Gastrocnemius medialis (tissue), 4 donors: ENCODE results near the gene C5.

Experiments
- CTCF ChIP-seq, 5 experiments: fragments of 450-650 bp in 3 of 5; fragments of 200-600 bp in 2 of 5; sonication (generic) in 2 of 5; IDR thresholded peaks in 4 of 5; conservative IDR thresholded peaks in 1 of 5; 1 replicate in 4 of 5; 2 replicates in 1 of 5; pipeline ENCODE4 v1.5.1; 2016 to 2019; ENCODE audit warnings: antibody characterized with exemption in 5 of 5, mild to moderate bottlenecking in 3 of 5, moderate library complexity in 3 of 5
- POLR2A ChIP-seq, 2 donors: fragments of 450-650 bp; IDR thresholded peaks; one replicate each; pipeline ENCODE4 v1.6.1; 2017; ENCODE audit warnings: antibody characterized with exemption in 2 of 2, mild to moderate bottlenecking in 2 of 2, moderate library complexity in 2 of 2

DNA sequence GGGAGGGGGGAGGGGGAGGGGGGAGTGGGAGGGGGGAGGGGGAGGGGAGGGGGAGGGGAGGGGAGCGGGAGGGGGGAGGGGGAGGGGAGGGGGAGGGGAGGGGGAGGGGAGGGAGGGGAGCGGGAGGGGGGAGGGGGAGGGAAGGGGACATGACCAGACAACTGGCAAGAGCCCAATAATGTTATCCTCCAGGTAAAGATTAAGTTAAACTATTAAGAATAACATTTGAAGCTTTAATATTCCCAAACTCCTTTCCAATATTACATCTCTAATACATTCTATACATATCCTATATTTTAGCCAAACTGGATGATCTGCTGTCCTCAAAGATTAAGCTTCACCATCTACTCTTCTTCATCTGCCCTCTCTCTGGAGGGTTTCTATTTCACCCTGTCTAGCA is 25.8 kb downstream of the C5 start:
- TF ChIP-seq CTCF (IDR thresholded peaks at IDR 0.05 in 4 of 5, conservative IDR thresholded peaks at IDR 0.05 in 1 of 5), result no peak
- TF ChIP-seq POLR2A (IDR thresholded peaks at IDR 0.05), result no peak
